ENCODE data around the gene MMP21. TPM values are rescaled to one million over a fixed set of nuclear protein-coding genes. Genes with fewer than 3 reads are reported as not detected.

The MMP21 gene
- total RNA-seq, 1 donor from 2014 or later, result not detected

DNA sequence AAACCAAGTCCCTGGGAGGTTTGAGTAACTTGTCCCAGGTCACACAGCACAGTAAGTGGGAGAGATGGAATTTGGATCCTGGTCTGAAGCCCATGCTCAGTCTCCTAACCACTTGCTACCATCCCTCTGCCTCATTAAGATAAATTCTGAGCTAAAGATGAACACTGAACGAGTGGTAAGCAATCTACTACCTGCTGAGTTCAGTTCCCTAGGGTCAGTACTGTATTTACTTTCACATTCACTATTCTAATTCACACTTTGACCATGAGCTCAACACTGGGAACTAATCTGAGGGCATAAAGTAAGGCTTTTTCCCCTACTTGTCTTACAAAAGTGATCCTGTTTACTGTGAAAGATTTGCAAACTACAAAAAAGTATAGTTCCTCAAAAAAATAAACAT is 45.1 kb upstream of the MMP21 start:
- TF ChIP-seq, protein P1, sequence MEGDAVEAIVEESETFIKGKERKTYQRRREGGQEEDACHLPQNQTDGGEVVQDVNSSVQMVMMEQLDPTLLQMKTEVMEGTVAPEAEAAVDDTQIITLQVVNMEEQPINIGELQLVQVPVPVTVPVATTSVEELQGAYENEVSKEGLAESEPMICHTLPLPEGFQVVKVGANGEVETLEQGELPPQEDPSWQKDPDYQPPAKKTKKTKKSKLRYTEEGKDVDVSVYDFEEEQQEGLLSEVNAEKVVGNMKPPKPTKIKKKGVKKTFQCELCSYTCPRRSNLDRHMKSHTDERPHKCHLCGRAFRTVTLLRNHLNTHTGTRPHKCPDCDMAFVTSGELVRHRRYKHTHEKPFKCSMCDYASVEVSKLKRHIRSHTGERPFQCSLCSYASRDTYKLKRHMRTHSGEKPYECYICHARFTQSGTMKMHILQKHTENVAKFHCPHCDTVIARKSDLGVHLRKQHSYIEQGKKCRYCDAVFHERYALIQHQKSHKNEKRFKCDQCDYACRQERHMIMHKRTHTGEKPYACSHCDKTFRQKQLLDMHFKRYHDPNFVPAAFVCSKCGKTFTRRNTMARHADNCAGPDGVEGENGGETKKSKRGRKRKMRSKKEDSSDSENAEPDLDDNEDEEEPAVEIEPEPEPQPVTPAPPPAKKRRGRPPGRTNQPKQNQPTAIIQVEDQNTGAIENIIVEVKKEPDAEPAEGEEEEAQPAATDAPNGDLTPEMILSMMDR (IDR thresholded peaks at IDR 0.05; ENCODE audit: unreplicated experiment), result no peak
- Mint-ChIP-seq H3K36me3 (ENCODE audit: low read depth, unreplicated experiment) (peaks cover 2% of the 10 kb centered on the region), H3K27me3 (ENCODE audit: unreplicated experiment) (peaks cover 2% of the 10 kb centered on the region), H3K4me1 (ENCODE audit: unreplicated experiment) (peaks cover 6% of the 10 kb centered on the region), H3K4me3 (ENCODE audit: unreplicated experiment) (no peak overlapping the region), H3K27ac (ENCODE audit: unreplicated experiment) (no peak overlapping the region), H3K9me3 (ENCODE audit: unreplicated experiment) (no peaks in the 10 kb centered on the region)
- DNase-seq (ENCODE audit: low spot score), result no peak

DNA sequence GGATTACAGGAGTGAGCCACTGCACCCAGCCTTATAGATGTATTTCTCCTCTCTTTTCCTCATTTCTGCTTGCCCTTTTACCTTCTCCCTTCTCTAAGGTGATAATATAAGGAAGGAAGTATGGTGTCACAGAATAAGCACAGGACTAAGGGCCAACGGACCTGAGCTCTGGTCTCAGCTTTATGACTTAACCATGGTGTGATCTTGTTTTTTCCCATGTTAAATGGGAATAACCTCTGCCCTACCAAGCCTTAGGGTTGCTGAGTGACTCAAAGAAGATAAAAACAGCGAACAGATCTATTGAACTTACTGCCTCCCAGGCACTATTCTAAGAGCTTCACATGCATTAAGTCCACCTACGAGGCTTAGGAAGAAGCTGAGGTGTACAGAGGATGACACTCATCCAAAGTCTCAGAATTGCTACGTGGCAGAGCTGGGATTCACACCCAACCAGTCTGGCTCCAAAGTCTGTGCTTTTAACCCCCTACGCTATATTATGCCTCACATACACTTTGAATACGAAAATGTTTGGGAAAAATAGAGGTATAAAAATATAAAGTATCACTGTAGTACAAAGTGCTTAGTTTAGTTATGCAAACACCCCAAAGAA is 41.8 kb upstream of the MMP21 start:
- H3K4me3 Mint-ChIP-seq (ENCODE audit: unreplicated experiment), result no peak overlapping the region
- TF ChIP-seq, protein P1 (IDR thresholded peaks at IDR 0.05; ENCODE audit: unreplicated experiment), result no peak

DNA sequence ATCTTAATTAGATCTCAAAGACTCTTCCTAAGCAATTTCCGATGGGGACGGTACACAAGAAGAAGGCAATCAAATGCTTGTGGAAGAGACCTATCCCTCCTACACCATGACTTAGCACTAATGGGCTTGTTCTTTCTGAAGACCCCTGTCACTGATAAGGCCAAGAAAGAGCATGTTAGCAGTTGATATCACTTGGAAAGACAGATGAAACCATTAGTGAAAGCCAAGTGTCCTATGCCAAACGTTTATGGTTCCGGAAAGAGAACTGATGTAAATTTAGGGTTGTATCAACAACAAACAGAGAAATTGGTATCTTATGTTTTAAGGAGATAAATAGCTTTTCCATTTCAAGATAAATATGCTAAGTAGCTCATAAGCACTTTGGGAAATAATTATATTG is 40.9 kb upstream of the MMP21 start:
- no peak overlapping the region for H3K4me3 Mint-ChIP-seq (ENCODE audit: unreplicated experiment)
- no peak for DNase-seq (ENCODE audit: low spot score)
- H3K27me3 Mint-ChIP-seq (ENCODE audit: unreplicated experiment), result peaks cover 2% of the 10 kb centered on the region
- peaks cover under 1% of the 10 kb centered on the region for H3K4me1 Mint-ChIP-seq (ENCODE audit: unreplicated experiment)
- TF ChIP-seq, protein P1 (IDR thresholded peaks at IDR 0.05; ENCODE audit: unreplicated experiment), result no peak
- H3K9me3 Mint-ChIP-seq (ENCODE audit: unreplicated experiment), result no peaks in the 10 kb centered on the region
- H3K27ac Mint-ChIP-seq (ENCODE audit: unreplicated experiment), result no peak overlapping the region
- peaks cover 16% of the 10 kb centered on the region for H3K36me3 Mint-ChIP-seq (ENCODE audit: low read depth, unreplicated experiment)

More for the DNA sequence above, 41.8 kb upstream of the MMP21 start:
- Mint-ChIP-seq H3K9me3 (ENCODE audit: unreplicated experiment) (no peaks in the 10 kb centered on the region), H3K27ac (ENCODE audit: unreplicated experiment) (no peak overlapping the region), H3K4me1 (ENCODE audit: unreplicated experiment) (peaks cover 6% of the 10 kb centered on the region), H3K36me3 (ENCODE audit: low read depth, unreplicated experiment) (peaks cover 16% of the 10 kb centered on the region), H3K27me3 (ENCODE audit: unreplicated experiment) (peaks cover 2% of the 10 kb centered on the region)
- DNase-seq (ENCODE audit: low spot score), result no peak

GRCh38 chr10:125815764-125816163 is 40.1 kb upstream of the MMP21 start:
- TF ChIP-seq, protein P1 (IDR thresholded peaks at IDR 0.05; ENCODE audit: unreplicated experiment), result no peak
- Mint-ChIP-seq H3K4me3 (ENCODE audit: unreplicated experiment) (no peak overlapping the region), H3K27ac (ENCODE audit: unreplicated experiment) (no peak overlapping the region), H3K36me3 (ENCODE audit: low read depth, unreplicated experiment) (peaks cover 18% of the 10 kb centered on the region), H3K9me3 (ENCODE audit: unreplicated experiment) (no peaks in the 10 kb centered on the region), H3K4me1 (ENCODE audit: unreplicated experiment) (no peaks in the 10 kb centered on the region), H3K27me3 (ENCODE audit: unreplicated experiment) (peaks cover 2% of the 10 kb centered on the region)
- no peak for DNase-seq (ENCODE audit: low spot score)

DNA sequence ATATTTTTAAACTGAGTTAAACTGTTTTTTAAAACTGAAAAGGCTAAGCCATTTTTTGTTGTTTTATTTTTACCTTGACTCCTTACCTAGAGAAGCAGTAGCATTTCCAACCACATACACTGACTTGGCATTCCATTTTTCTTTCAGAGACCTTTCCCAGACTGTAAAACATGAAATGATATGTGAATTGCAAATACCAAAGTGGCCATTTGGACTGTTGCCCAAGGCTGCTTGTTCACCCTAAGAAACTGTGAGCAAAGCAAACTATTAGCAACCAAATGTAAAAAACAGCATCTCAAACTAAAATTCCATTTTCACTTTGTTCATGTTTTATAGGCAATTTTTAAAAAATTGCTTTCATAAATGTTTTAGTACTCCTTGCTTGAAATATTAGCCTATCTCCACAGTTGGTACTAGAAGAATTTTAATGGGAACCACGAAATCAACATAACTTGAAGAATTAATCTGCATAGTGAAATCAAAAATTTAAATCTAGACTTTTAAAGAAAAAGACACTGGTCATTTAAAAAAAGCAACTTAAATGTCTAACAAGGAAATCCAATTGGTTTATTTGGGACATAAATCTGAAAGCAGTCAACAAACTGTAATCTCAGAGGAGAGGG is 36.6 kb upstream of the MMP21 start:
- DNase-seq (ENCODE audit: low spot score), result no peak
- H3K9me3 Mint-ChIP-seq (ENCODE audit: unreplicated experiment), result no peaks in the 10 kb centered on the region
- peaks cover 25% of the 10 kb centered on the region for H3K36me3 Mint-ChIP-seq (ENCODE audit: low read depth, unreplicated experiment)
- H3K27me3 Mint-ChIP-seq (ENCODE audit: unreplicated experiment), result peaks cover 3% of the 10 kb centered on the region
- peaks cover 10% of the 10 kb centered on the region for H3K4me1 Mint-ChIP-seq (ENCODE audit: unreplicated experiment)
- H3K4me3 Mint-ChIP-seq (ENCODE audit: unreplicated experiment), result no peak overlapping the region
- no peak overlapping the region for H3K27ac Mint-ChIP-seq (ENCODE audit: unreplicated experiment)
- TF ChIP-seq, protein P1 (IDR thresholded peaks at IDR 0.05; ENCODE audit: unreplicated experiment), result no peak

All from endothelial cell (in vitro differentiated cells).